Stimulated activated CD8-positive, alpha-beta memory T cell treated with anti-CD3 and anti-CD28 coated beads, Interleukin-7, amount 100 ng/mL, for 48 hours (primary cell): ENCODE results near the gene PKD1L1.

Source experiments
- DNase-seq, 2 donors: peaks; one replicate each; pipeline ENCODE4 v3.0.0-alpha.2; 2020; ENCODE audit warnings: low read depth in 1 of 2; ENCODE audit errors: extremely low read depth in 1 of 2

The PKD1L1 gene

GRCh38 chr7:47741984-47742383 lies 206.3 kb downstream of the PKD1L1 start:
- DNase-seq, result no peak

GRCh38 chr7:47739891-47740290 lies 208.4 kb downstream of the PKD1L1 start:
- DNase-seq, result no peak

- no peak for DNase-seq
These were observed 208.9 kb downstream of the PKD1L1 start for GRCh38 chr7:47739301-47739875.

GRCh38 chr7:47738563-47739166 lies 209.6 kb downstream of the PKD1L1 start:
- no peak for DNase-seq

GRCh38 chr7:47737601-47738000 lies 210.7 kb downstream of the PKD1L1 start:
- DNase-seq, result no peak

GRCh38 chr7:47735431-47736345 lies 212.6 kb downstream of the PKD1L1 start:
- DNase-seq, result no peak

GRCh38 chr7:47734949-47735291 lies 213.3 kb downstream of the PKD1L1 start:
- no peak for DNase-seq

GRCh38 chr7:47734287-47734948 lies 213.8 kb downstream of the PKD1L1 start:
- DNase-seq, result no peak

- no peak for DNase-seq
These were observed 218.1 kb downstream of the PKD1L1 start for GRCh38 chr7:47730142-47730541.

GRCh38 chr7:47726047-47726726 lies 222.1 kb downstream of the PKD1L1 start:
- no peak for DNase-seq

GRCh38 chr7:47725031-47725780 lies 223.1 kb downstream of the PKD1L1 start:
- no peak for DNase-seq
